Measurements from ENCODE around the gene GDF15. TPM values are rescaled to one million over a fixed set of nuclear protein-coding genes. Genes with fewer than 3 reads are reported as not detected.
A peak's percentile ranks its signal among the peaks of the same experiment; 100 is the strongest.

Gene GDF15
- total RNA-seq, 4 donors from 2014 or later, result 36.3 to 77.0 (median 58.9) TPM

GRCh38 chr19:18418029-18418482, 32.1 kb downstream of the GDF15 start:
- Histone ChIP-seq H3K4me3 (peak overlapping the region in 2 of 4 donors; percentile 31 to 35), H3K27me3 (peaks cover 24% of the 10 kb centered on the region), H3K27ac (peak overlapping the region; percentile 87 to 92 (median 88)), H3K36me3 (no peaks in the 10 kb centered on the region), H3K4me1 (peaks cover 36 to 77% (median 64%) of the 10 kb centered on the region in 4 donors), H3K9me3 (no peaks in the 10 kb centered on the region)
- in situ Hi-C loops (cut with MboI; ENCODE audit: low pct_ligation_motif_present in 1 of 4, low pct_unique_long_range_greater_than_20kb in 1 of 4, low sequenced_read_pairs in 3 of 4), result loop anchor here in 1 of 4 donors (25.0 kb wide), 1 partner anchor 156 kb away; the partner anchor contains the start of gene IQCN
- intact Hi-C loops (cut with DNase I; ENCODE audit: low total_unique reads), result loop anchor here (10.0 kb wide), 2 partner anchors 153 to 213 kb away; partner anchors contain the start of gene RAB3A
- DNase-seq, result no peak
- WGBS, 2 donors (ENCODE audit: low coverage in 1 of 2), result 11% methylated on average over 18 of the region's 30 CpGs; no CpG with 5 or more reads in 1 of the 2 donors
- TF ChIP-seq POLR2A (IDR thresholded peaks at IDR 0.05) (no peak), POLR2AphosphoS5 (IDR thresholded peaks at IDR 0.05) (no peak), EP300 (IDR thresholded peaks at IDR 0.05; ENCODE audit: low read depth) (no peak)
- TF ChIP-seq, protein P1, sequence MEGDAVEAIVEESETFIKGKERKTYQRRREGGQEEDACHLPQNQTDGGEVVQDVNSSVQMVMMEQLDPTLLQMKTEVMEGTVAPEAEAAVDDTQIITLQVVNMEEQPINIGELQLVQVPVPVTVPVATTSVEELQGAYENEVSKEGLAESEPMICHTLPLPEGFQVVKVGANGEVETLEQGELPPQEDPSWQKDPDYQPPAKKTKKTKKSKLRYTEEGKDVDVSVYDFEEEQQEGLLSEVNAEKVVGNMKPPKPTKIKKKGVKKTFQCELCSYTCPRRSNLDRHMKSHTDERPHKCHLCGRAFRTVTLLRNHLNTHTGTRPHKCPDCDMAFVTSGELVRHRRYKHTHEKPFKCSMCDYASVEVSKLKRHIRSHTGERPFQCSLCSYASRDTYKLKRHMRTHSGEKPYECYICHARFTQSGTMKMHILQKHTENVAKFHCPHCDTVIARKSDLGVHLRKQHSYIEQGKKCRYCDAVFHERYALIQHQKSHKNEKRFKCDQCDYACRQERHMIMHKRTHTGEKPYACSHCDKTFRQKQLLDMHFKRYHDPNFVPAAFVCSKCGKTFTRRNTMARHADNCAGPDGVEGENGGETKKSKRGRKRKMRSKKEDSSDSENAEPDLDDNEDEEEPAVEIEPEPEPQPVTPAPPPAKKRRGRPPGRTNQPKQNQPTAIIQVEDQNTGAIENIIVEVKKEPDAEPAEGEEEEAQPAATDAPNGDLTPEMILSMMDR (IDR thresholded peaks at IDR 0.05), result no peak

DNA sequence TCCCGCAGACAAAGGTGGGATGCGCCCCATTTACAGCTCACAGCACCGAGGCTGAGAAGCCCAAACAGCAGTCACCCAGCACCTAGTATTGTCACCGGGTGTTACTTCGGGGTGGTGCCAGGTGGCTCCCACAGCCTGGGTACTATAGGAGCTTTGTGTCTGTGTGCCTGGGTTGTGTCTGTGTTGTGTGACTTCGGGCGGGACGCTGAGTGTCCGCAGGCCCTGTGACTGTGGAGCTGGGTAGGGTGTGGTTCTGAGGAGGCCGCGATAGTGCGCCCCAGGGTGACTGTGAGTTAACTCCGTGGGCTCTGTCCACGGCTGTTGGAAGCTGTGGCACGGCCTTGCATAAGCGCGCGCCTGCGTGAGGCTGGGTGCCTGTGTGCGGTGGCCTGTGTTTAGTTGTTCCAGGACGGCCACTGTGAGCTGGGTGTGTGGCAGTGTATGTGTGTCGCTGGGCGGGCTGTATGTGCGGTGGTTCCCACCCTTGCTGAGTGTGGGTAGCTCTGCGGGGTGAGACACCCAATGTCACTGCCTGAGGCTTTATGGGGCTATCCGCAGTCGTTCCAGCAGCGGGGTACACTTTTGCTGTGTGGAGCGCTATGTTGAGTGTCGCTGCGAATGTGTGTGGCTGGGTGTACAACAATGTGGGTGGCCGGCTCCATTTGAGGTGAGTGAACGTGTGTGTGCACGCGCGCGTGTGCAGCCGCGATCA, 32.7 kb downstream of the GDF15 start:
- no peaks in the 10 kb centered on the region for H3K36me3 ChIP-seq
- TF ChIP-seq, protein P1 (IDR thresholded peaks at IDR 0.05), result no peak
- peak; percentile 10 for TF ChIP-seq POLR2A (IDR thresholded peaks at IDR 0.05)
- TF ChIP-seq EP300 (IDR thresholded peaks at IDR 0.05; ENCODE audit: low read depth), result no peak
- TF ChIP-seq POLR2AphosphoS5 (IDR thresholded peaks at IDR 0.05), result no peak
- peak; percentile 46 for DNase-seq
- H3K9me3 ChIP-seq, result no peaks in the 10 kb centered on the region
- WGBS, 2 donors (ENCODE audit: low coverage in 1 of 2), result 14% methylated on average over 34 of the region's 39 CpGs; no CpG with 5 or more reads in 1 of the 2 donors
- in situ Hi-C loops (cut with MboI; ENCODE audit: low pct_ligation_motif_present in 1 of 4, low pct_unique_long_range_greater_than_20kb in 1 of 4, low sequenced_read_pairs in 3 of 4), result loop anchor here in 1 of 4 donors (25.0 kb wide), 1 partner anchor 156 kb away; the partner anchor contains the start of gene IQCN
- peak overlapping the region; percentile 87 to 92 (median 88) for H3K27ac ChIP-seq
- H3K4me1 ChIP-seq, result peaks cover 40 to 83% (median 67%) of the 10 kb centered on the region in 4 donors
- intact Hi-C loops (cut with DNase I; ENCODE audit: low total_unique reads), result loop anchor here (10.0 kb wide), 2 partner anchors 154 to 214 kb away; partner anchors contain the start of gene RAB3A
- H3K27me3 ChIP-seq, result peaks cover 24% of the 10 kb centered on the region
- H3K4me3 ChIP-seq, result peak overlapping the region; percentile 22 to 89 (median 68)

GRCh38 chr19:18419195-18419698, 33.3 kb downstream of the GDF15 start, which contains the start of gene SSBP4:
Gene SSBP4 (plus strand): TSS chr19:18419398. CDS start chr19:18419649, 251 bp downstream.
- H3K4me1 ChIP-seq, result peaks cover 40 to 84% (median 71%) of the 10 kb centered on the region in 4 donors
- in situ Hi-C loops (cut with MboI; ENCODE audit: low pct_ligation_motif_present in 1 of 4, low pct_unique_long_range_greater_than_20kb in 1 of 4, low sequenced_read_pairs in 3 of 4), result loop anchor here in 1 of 4 donors (25.0 kb wide), 1 partner anchor 157 kb away; the partner anchor contains the start of gene IQCN
- no peaks in the 10 kb centered on the region for H3K36me3 ChIP-seq
- peak; percentile 75 for DNase-seq
- 1% methylated on average over 35 of the region's 80 CpGs; no CpG with 5 or more reads in 1 of the 2 donors for WGBS, 2 donors (ENCODE audit: low coverage in 1 of 2)
- no peaks in the 10 kb centered on the region for H3K9me3 ChIP-seq
- intact Hi-C loops (cut with DNase I; ENCODE audit: low total_unique reads), result loop anchor here (10.0 kb wide), 2 partner anchors 154 to 214 kb away; partner anchors contain the start of gene RAB3A
- TF ChIP-seq POLR2A (IDR thresholded peaks at IDR 0.05) (no peak), EP300 (IDR thresholded peaks at IDR 0.05; ENCODE audit: low read depth) (no peak), POLR2AphosphoS5 (IDR thresholded peaks at IDR 0.05) (peak; percentile 11 to 31 (median 14))
- TF ChIP-seq, protein P1 (IDR thresholded peaks at IDR 0.05), result peak in 2 of 5 experiments; percentile 31 to 35
- H3K27ac ChIP-seq, result peak within 1 kb of the TSS; percentile 87 to 92 (median 88)
- H3K4me3 ChIP-seq, result peak within 1 kb of the TSS; percentile 60 to 89 (median 68)
- H3K27me3 ChIP-seq, result peaks cover 24% of the 10 kb centered on the region

Measured in transverse colon (tissue), 4 donors.